A549 (cell line): Measurements from ENCODE around the gene TMEM51. TPM values are rescaled to one million over a fixed set of nuclear protein-coding genes. Genes with fewer than 3 reads are reported as not detected.

Source experiments
- ATAC-seq, 2 experiments: fragments of 200-7000 bp in 1 of 2; fragments of >200 bp in 1 of 2; cut with Nextera tagmentation in 1 of 2; cut with Tn5 transposase in 1 of 2; 3 replicates each; pipeline versions ENCODE4 v1.8.0 to v1.9.1; 2018 to 2020; ENCODE audit warnings: mild to moderate bottlenecking in 1 of 2, moderate library complexity in 1 of 2
- CTCF ChIA-PET: fragments of 300-600 bp; sonication (Branson Sonifier 250); formaldehyde crosslinking; extraction: SDS; loops from one replicate; lab custom pipeline; 2021; ENCODE audit warnings: antibody characterized with exemption, inconsistent platforms; lab: Yijun Ruan, JAX
- POLR2A ChIA-PET: fragments of 350-600 bp; formaldehyde crosslinking; extraction: SDS; loops from one replicate; lab custom pipeline; 2021; ENCODE audit warnings: antibody characterized with exemption, inconsistent platforms; lab: Yijun Ruan, JAX
- DNase-seq, 2 experiments: peaks; one replicate each; pipeline versions ENCODE4 v3.0.0 to v3.0.0-alpha.2; 2011 to 2016; ENCODE audit warnings: low read depth in 1 of 2, low spot score in 1 of 2
- FAIRE-seq: peaks from 2 replicates; lab custom pipeline; 2011; peaks lifted over from hg19 to GRCh38; lab: Jason Lieb, UNC
- H3K27ac ChIP-seq, 2 experiments: fragments of >200 bp; sonication (Bioruptor Twin); formaldehyde crosslinking; 3 replicates each; pipeline ENCODE4 v1.5.1; 2016 to 2017
- H3K4me1 ChIP-seq: fragments of >200 bp; sonication (Bioruptor Twin); formaldehyde crosslinking; 3 replicates; pipeline ENCODE4 v1.6.1; 2016
- H3K4me2 ChIP-seq: fragments of >200 bp; sonication (Bioruptor Twin); formaldehyde crosslinking; 3 replicates; pipeline ENCODE4 v1.6.1; 2016
- H3K4me3 ChIP-seq: fragments of >200 bp; sonication (Bioruptor Twin); formaldehyde crosslinking; 3 replicates; pipeline ENCODE4 v1.5.1; 2016
- H3K9me3 ChIP-seq: fragments of >200 bp; sonication (Bioruptor Twin); formaldehyde crosslinking; 3 replicates; pipeline ENCODE4 v1.6.1; 2016
- BCL3 ChIP-seq: fragments of >200 bp; sonication (Bioruptor Twin); formaldehyde crosslinking; IDR thresholded peaks from 3 replicates; pipeline ENCODE4 v1.6.1; 2016
- BHLHE40 ChIP-seq: IDR thresholded peaks from 2 replicates; pipeline ENCODE4 v1.6.1; 2012; ENCODE audit warnings: low read depth, low read length, inconsistent platforms
- CEBPB ChIP-seq, 2 experiments: fragments of >200 bp in 1 of 2; sonication (Bioruptor Twin) in 1 of 2; formaldehyde crosslinking in 1 of 2; IDR thresholded peaks; 2 replicates each; pipeline ENCODE4 v1.6.1; 2012 to 2016
- CHD4 ChIP-seq: fragments of 200-600 bp; sonication (generic); IDR thresholded peaks from 2 replicates; pipeline ENCODE4 v1.6.1; 2016; ENCODE audit warnings: antibody characterized with exemption, mild to moderate bottlenecking, borderline replicate concordance
- EHMT2 ChIP-seq: fragments of 200-600 bp; sonication (generic); IDR thresholded peaks from 2 replicates; pipeline ENCODE4 v1.6.1; 2016; ENCODE audit warnings: antibody characterized with exemption, low read depth, mild to moderate bottlenecking, moderate library complexity
- ESRRA ChIP-seq: fragments of 150-350 bp; IDR thresholded peaks from 2 replicates; pipeline ENCODE4 v1.6.1; 2014; ENCODE audit warnings: mild to moderate bottlenecking, low read length, borderline replicate concordance
- FOSL2 ChIP-seq, 2 experiments: fragments of 450-650 bp in 1 of 2; fragments of >200 bp in 1 of 2; sonication (Bioruptor Twin) in 1 of 2; formaldehyde crosslinking; IDR thresholded peaks; 2 replicates each; pipeline versions ENCODE4 v1.5.0 to v1.6.1; 2016 to 2020; ENCODE audit warnings: mild to moderate bottlenecking in 1 of 2, moderate library complexity in 1 of 2
- FOXS1 ChIP-seq: fragments of 250-450 bp; sonication (Bioruptor Pico); IDR thresholded peaks from 2 replicates; pipeline ENCODE4 v1.5.0; 2020; ENCODE audit warnings: mild to moderate bottlenecking, moderate library complexity
- MAFK ChIP-seq: fragments of 450-650 bp; IDR thresholded peaks from 2 replicates; pipeline ENCODE4 v1.6.1; 2014; ENCODE audit not compliant: partially characterized antibody
- MAX ChIP-seq: IDR thresholded peaks from 2 replicates; pipeline ENCODE4 v1.6.1; 2012
- MAZ ChIP-seq: fragments of 150-350 bp; IDR thresholded peaks from 2 replicates; pipeline ENCODE4 v1.6.1; 2014; ENCODE audit warnings: antibody characterized with exemption, low read depth, low read length, borderline replicate concordance
- NPAS2 ChIP-seq: fragments of 250-450 bp; sonication (Bioruptor Pico); IDR thresholded peaks from 2 replicates; pipeline ENCODE4 v1.8.0; 2022; ENCODE audit warnings: mild to moderate bottlenecking, moderate library complexity, borderline replicate concordance
- RAD21 ChIP-seq, 2 experiments: fragments of >200 bp in 1 of 2; sonication (Bioruptor Twin) in 1 of 2; formaldehyde crosslinking in 1 of 2; IDR thresholded peaks in 1 of 2; conservative IDR thresholded peaks in 1 of 2; 2 replicates in 1 of 2; 3 replicates in 1 of 2; pipeline ENCODE4 v1.6.1; 2012 to 2018; ENCODE audit warnings: inconsistent platforms in 1 of 2
- RCOR1 ChIP-seq: fragments of 150-350 bp; IDR thresholded peaks from 2 replicates; pipeline ENCODE4 v1.6.1; 2014; ENCODE audit warnings: antibody characterized with exemption, low read length, low read depth
- REST ChIP-seq: fragments of 200-600 bp; sonication (generic); IDR thresholded peaks from 2 replicates; pipeline ENCODE4 v1.6.1; 2016; ENCODE audit warnings: antibody characterized with exemption, mild to moderate bottlenecking, moderate library complexity
- RNF2 ChIP-seq: fragments of 200-600 bp; sonication (generic); IDR thresholded peaks from 2 replicates; pipeline ENCODE4 v1.6.1; 2016; ENCODE audit warnings: low read depth, mild to moderate bottlenecking, antibody characterized with exemption, moderate library complexity, borderline replicate concordance
- ZC3H11A ChIP-seq: fragments of 450-650 bp; IDR thresholded peaks from 2 replicates; pipeline ENCODE4 v1.6.1; 2014; ENCODE audit warnings: antibody characterized with exemption, mild to moderate bottlenecking
- WGBS: methylation state at CpG from one replicate; pipeline ENCODE4 v1.1.6; 2017; ENCODE audit errors: missing lambda C conversion rate; 5-methylcytosine and 5-hydroxymethylcytosine counted together
- polyA plus RNA-seq, 4 experiments: library from polyadenylated mRNA; depleted of rRNA in 3 of 4; stranded (reverse); fragments of >200 nt; fragmentation: RNase III in 1 of 4; extraction: RNeasy Plus Mini Kit Qiagen cat#74134 plus additional on column Dnase treatment in 1 of 4; gene quantifications; 2 replicates in 3 of 4; 3 replicates in 1 of 4; pipeline ENCODE4 v1.2.3, GENCODE V29; 2011 to 2017

The TMEM51 gene
- polyA plus RNA-seq, 2 of the 4 experiments (the other 2 are of a cell fraction) = 20.0 to 22.8 TPM

GRCh38 chr1:15110867-15111230, 42.7 kb upstream of the TMEM51 start:
- Histone ChIP-seq H3K4me1 (no peaks in the 10 kb centered on the region), H3K27ac (no peak overlapping the region), H3K4me2 (no peak overlapping the region), H3K9me3 (no peaks in the 10 kb centered on the region), H3K4me3 (no peak overlapping the region)
- ChIA-PET POLR2A (no interaction called here), CTCF (interaction anchor here (1.0 to 1.3 kb wide), 3 partner anchors 17 to 546 kb away, joined by 3 to 4 read pairs (median 3); no protein-coding TSS in a partner anchor)
- WGBS = 82% methylated on average over 2 of the region's 2 CpGs
- ATAC-seq (peak in 1 of 2 experiments; percentile 27; a peak in 2 of 6 replicates), FAIRE-seq (no peak), DNase-seq (no peak)
- no peak for TF ChIP-seq NPAS2 (CRISPR knock-in tag)
- TF ChIP-seq, all 56 proteins: peak for 0

GRCh38 chr1:15113146-15113545, 40.4 kb upstream of the TMEM51 start:
- WGBS = 70% methylated on average over 5 of the region's 5 CpGs
- no peak overlapping the region for H3K4me2 ChIP-seq
- DNase-seq (no peak), FAIRE-seq (no peak), ATAC-seq (no peak)
- H3K27ac ChIP-seq = no peak overlapping the region
- no peaks in the 10 kb centered on the region for H3K4me1 ChIP-seq
- no peaks in the 10 kb centered on the region for H3K9me3 ChIP-seq
- ChIA-PET CTCF (interaction anchor here (1.3 kb wide), 1 partner anchor 192 kb away, joined by 3 read pairs; no protein-coding TSS in a partner anchor), POLR2A (no interaction called here)
- TF ChIP-seq RCOR1 = no peak
- TF ChIP-seq CEBPB (IDR thresholded peaks at IDR 0.05) = no peak
- TF ChIP-seq EHMT2 = no peak
- no peak for TF ChIP-seq FOSL2 (IDR thresholded peaks at IDR 0.05)
- no peak for TF ChIP-seq FOSL2 (CRISPR knock-in tag; IDR thresholded peaks at IDR 0.05)
- TF ChIP-seq BHLHE40 = no peak
- TF ChIP-seq MAX = no peak
- no peak for TF ChIP-seq RAD21 (conservative IDR thresholded peaks at IDR 0.05 in 1 of 2, IDR thresholded peaks at IDR 0.05 in 1 of 2)
- no peak for TF ChIP-seq FOXS1 (CRISPR knock-in tag)
- TF ChIP-seq REST = no peak
- TF ChIP-seq MAZ = no peak
- TF ChIP-seq ESRRA = no peak
- TF ChIP-seq CHD4 = no peak
- TF ChIP-seq ZC3H11A = no peak
- TF ChIP-seq NPAS2 (CRISPR knock-in tag) = no peak
- no peak overlapping the region for H3K4me3 ChIP-seq

GRCh38 chr1:15114884-15115283, 38.7 kb upstream of the TMEM51 start:
- TF ChIP-seq MAFK (no peak), RNF2 (no peak), REST (no peak), FOXS1 (CRISPR knock-in tag) (no peak), BCL3 (no peak), RAD21 (conservative IDR thresholded peaks at IDR 0.05 in 1 of 2, IDR thresholded peaks at IDR 0.05 in 1 of 2) (no peak)
- TF ChIP-seq, all 56 proteins: peak for 0
- POLR2A ChIA-PET = no interaction called here
- Histone ChIP-seq H3K4me2 (no peak overlapping the region), H3K4me3 (no peak overlapping the region), H3K4me1 (no peaks in the 10 kb centered on the region), H3K9me3 (no peaks in the 10 kb centered on the region), H3K27ac (no peak overlapping the region)
- FAIRE-seq (no peak), DNase-seq (no peak), ATAC-seq (no peak)
- WGBS = 61% methylated on average over 11 of the region's 13 CpGs
- CTCF ChIA-PET = interaction anchor here (1.0 kb wide), 1 partner anchor 14 kb away, joined by 3 read pairs; no protein-coding TSS in a partner anchor
